Mucosa of rectum (tissue), 2 donors: ENCODE results near the gene MAPK8IP3.

Experiments used
- H3K27ac ChIP-seq, 2 donors: one replicate each; pipeline ENCODE4 v1.7.0; 2013; ENCODE audit warnings: inconsistent platforms in 2 of 2, low read depth in 2 of 2, low read length in 2 of 2
- H3K27me3 ChIP-seq, 2 donors: one replicate each; pipeline ENCODE4 v1.7.0; 2013; ENCODE audit warnings: low read length in 2 of 2; ENCODE audit not compliant: control insufficient read depth in 2 of 2, insufficient read depth in 2 of 2
- H3K36me3 ChIP-seq, 2 donors: one replicate each; pipeline ENCODE4 v1.7.0; 2013; ENCODE audit warnings: low read length in 2 of 2; ENCODE audit not compliant: control insufficient read depth in 2 of 2, insufficient read depth in 2 of 2
- H3K4me1 ChIP-seq, 2 donors: one replicate each; pipeline ENCODE4 v1.7.0; 2013; ENCODE audit warnings: low read length in 2 of 2, mild to moderate bottlenecking in 1 of 2; ENCODE audit not compliant: control insufficient read depth in 2 of 2, insufficient read depth in 2 of 2
- H3K4me3 ChIP-seq, 2 donors: one replicate each; pipeline ENCODE4 v1.7.0; 2013; ENCODE audit warnings: low read length in 2 of 2
- H3K9ac ChIP-seq, 2 donors: one replicate each; pipeline ENCODE4 v1.7.0; 2013; ENCODE audit warnings: low read length in 2 of 2, low read depth in 1 of 2, mild to moderate bottlenecking in 1 of 2
- H3K9me3 ChIP-seq, 2 donors: one replicate each; pipeline ENCODE4 v1.7.0; 2013; ENCODE audit warnings: low read length in 2 of 2; ENCODE audit not compliant: control insufficient read depth in 2 of 2
- donor health status: healthy.
- donor health status: Normal muscosa, but diverticular disease.

Gene MAPK8IP3

GRCh38 chr16:1705688-1706385 lies at the start of gene MAPK8IP3:
MAPK8IP3 (plus strand) TSS chr16:1706195; CDS start chr16:1706340, 145 bp downstream.
- Histone ChIP-seq H3K27ac (peak within 1 kb of the TSS; percentile 88 to 91), H3K4me3 (peak within 1 kb of the TSS; percentile 97 to 98), H3K9ac (peak within 1 kb of the TSS; percentile 95 to 96), H3K9me3 (no peaks in the 10 kb centered on the region), H3K27me3 (no peaks in the 10 kb centered on the region), H3K36me3 (peaks cover 2 to 8% of the 10 kb centered on the region in 2 donors), H3K4me1 (peaks cover 7 to 20% of the 10 kb centered on the region in 2 donors)

GRCh38 chr16:1656808-1657617 lies 49.0 kb upstream of the MAPK8IP3 start:
- Histone ChIP-seq H3K4me3 (no peak overlapping the region), H3K36me3 (peaks cover 48 to 64% of the 10 kb centered on the region in 2 donors)

GRCh38 chr16:1657841-1658240 lies 48.2 kb upstream of the MAPK8IP3 start:
- Histone ChIP-seq H3K27ac (no peak overlapping the region), H3K4me1 (no peaks in the 10 kb centered on the region), H3K4me3 (no peak overlapping the region), H3K9ac (no peak overlapping the region), H3K36me3 (peaks cover 45 to 62% of the 10 kb centered on the region in 2 donors), H3K9me3 (no peaks in the 10 kb centered on the region), H3K27me3 (no peaks in the 10 kb centered on the region)

More at GRCh38 chr16:1656808-1657617, 49.0 kb upstream of the MAPK8IP3 start:
- H3K4me1 ChIP-seq, result no peaks in the 10 kb centered on the region
- no peaks in the 10 kb centered on the region for H3K9me3 ChIP-seq
- H3K9ac ChIP-seq, result no peak overlapping the region
- no peaks in the 10 kb centered on the region for H3K27me3 ChIP-seq
- no peak overlapping the region for H3K27ac ChIP-seq

- Histone ChIP-seq H3K4me3 (no peak overlapping the region), H3K27me3 (no peaks in the 10 kb centered on the region), H3K27ac (no peak overlapping the region), H3K9ac (no peak overlapping the region), H3K4me1 (no peaks in the 10 kb centered on the region), H3K36me3 (peaks cover 47 to 63% of the 10 kb centered on the region in 2 donors), H3K9me3 (no peaks in the 10 kb centered on the region)
Observed at GRCh38 chr16:1659031-1659430, 47.0 kb upstream of the MAPK8IP3 start.

GRCh38 chr16:1661826-1662225 lies 44.2 kb upstream of the MAPK8IP3 start:
- no peak overlapping the region for H3K27ac ChIP-seq
- H3K9me3 ChIP-seq, result no peaks in the 10 kb centered on the region
- H3K9ac ChIP-seq, result no peak overlapping the region
- no peaks in the 10 kb centered on the region for H3K4me1 ChIP-seq
- H3K36me3 ChIP-seq, result peaks cover 52 to 66% of the 10 kb centered on the region in 2 donors
- no peaks in the 10 kb centered on the region for H3K27me3 ChIP-seq
- no peak overlapping the region for H3K4me3 ChIP-seq

- no peak overlapping the region for H3K27ac ChIP-seq
- no peak overlapping the region for H3K9ac ChIP-seq
- H3K27me3 ChIP-seq, result no peaks in the 10 kb centered on the region
- H3K4me3 ChIP-seq, result no peak overlapping the region
- H3K9me3 ChIP-seq, result no peaks in the 10 kb centered on the region
- no peaks in the 10 kb centered on the region for H3K4me1 ChIP-seq
- H3K36me3 ChIP-seq, result peaks cover 54 to 66% of the 10 kb centered on the region in 2 donors
Observed at GRCh38 chr16:1662543-1662942, 43.5 kb upstream of the MAPK8IP3 start.

- Histone ChIP-seq H3K36me3 (peaks cover 67 to 77% of the 10 kb centered on the region in 2 donors), H3K9me3 (no peaks in the 10 kb centered on the region), H3K9ac (no peak overlapping the region)
Observed at GRCh38 chr16:1665829-1666228, 40.2 kb upstream of the MAPK8IP3 start.

GRCh38 chr16:1666316-1666715 lies 39.7 kb upstream of the MAPK8IP3 start:
- no peaks in the 10 kb centered on the region for H3K4me1 ChIP-seq
- H3K9me3 ChIP-seq, result no peaks in the 10 kb centered on the region
- no peaks in the 10 kb centered on the region for H3K27me3 ChIP-seq
- H3K9ac ChIP-seq, result no peak overlapping the region
- no peak overlapping the region for H3K27ac ChIP-seq
- H3K4me3 ChIP-seq, result no peak overlapping the region
- peaks cover 72 to 82% of the 10 kb centered on the region in 2 donors for H3K36me3 ChIP-seq

More at GRCh38 chr16:1665829-1666228, 40.2 kb upstream of the MAPK8IP3 start:
- H3K27me3 ChIP-seq, result no peaks in the 10 kb centered on the region
- no peak overlapping the region for H3K4me3 ChIP-seq
- no peak overlapping the region for H3K27ac ChIP-seq
- no peaks in the 10 kb centered on the region for H3K4me1 ChIP-seq

GRCh38 chr16:1667271-1667670 lies 38.7 kb upstream of the MAPK8IP3 start:
- no peak overlapping the region for H3K27ac ChIP-seq
- no peak overlapping the region for H3K4me3 ChIP-seq
- peaks cover 80 to 83% of the 10 kb centered on the region in 2 donors for H3K36me3 ChIP-seq
- no peak overlapping the region for H3K9ac ChIP-seq
- H3K9me3 ChIP-seq, result no peaks in the 10 kb centered on the region
- H3K4me1 ChIP-seq, result no peaks in the 10 kb centered on the region
- no peaks in the 10 kb centered on the region for H3K27me3 ChIP-seq

GRCh38 chr16:1667916-1668315 lies 38.1 kb upstream of the MAPK8IP3 start:
- Histone ChIP-seq H3K27me3 (no peaks in the 10 kb centered on the region), H3K4me1 (no peaks in the 10 kb centered on the region), H3K4me3 (no peak overlapping the region), H3K9me3 (no peaks in the 10 kb centered on the region), H3K9ac (no peak overlapping the region), H3K27ac (no peak overlapping the region), H3K36me3 (peaks cover 79 to 87% of the 10 kb centered on the region in 2 donors)
